OCI-LY3 (cell line): Measurements from ENCODE around the gene GPR39.

ENCODE experiments used
- CTCF ChIP-seq: fragments of 200-600, 300-600 bp; sonication (generic); IDR thresholded peaks from 2 replicates; pipeline ENCODE4 v1.5.1; 2014; ENCODE audit warnings: antibody characterized with exemption, low read length, low read depth
- EZH2phosphoT487 ChIP-seq: fragments of 200-600 bp; shearing (Covaris generic); IDR thresholded peaks from 2 replicates; pipeline ENCODE4 v1.6.1; 2018; ENCODE audit warnings: antibody characterized with exemption, mixed run types, low read depth

- TF ChIP-seq CTCF (no peak), EZH2phosphoT487 (no peak)
These were observed 48.4 kb upstream of the GPR39 start for GRCh38 chr2:132368191-132368590.
